ENCODE measurements around the gene GNG4.
"Not testable (repeated sequence)": the region's sequence is repeated elsewhere in the genome, so short reads cannot be mapped to it uniquely, and the experiment has no call there.

DNA sequence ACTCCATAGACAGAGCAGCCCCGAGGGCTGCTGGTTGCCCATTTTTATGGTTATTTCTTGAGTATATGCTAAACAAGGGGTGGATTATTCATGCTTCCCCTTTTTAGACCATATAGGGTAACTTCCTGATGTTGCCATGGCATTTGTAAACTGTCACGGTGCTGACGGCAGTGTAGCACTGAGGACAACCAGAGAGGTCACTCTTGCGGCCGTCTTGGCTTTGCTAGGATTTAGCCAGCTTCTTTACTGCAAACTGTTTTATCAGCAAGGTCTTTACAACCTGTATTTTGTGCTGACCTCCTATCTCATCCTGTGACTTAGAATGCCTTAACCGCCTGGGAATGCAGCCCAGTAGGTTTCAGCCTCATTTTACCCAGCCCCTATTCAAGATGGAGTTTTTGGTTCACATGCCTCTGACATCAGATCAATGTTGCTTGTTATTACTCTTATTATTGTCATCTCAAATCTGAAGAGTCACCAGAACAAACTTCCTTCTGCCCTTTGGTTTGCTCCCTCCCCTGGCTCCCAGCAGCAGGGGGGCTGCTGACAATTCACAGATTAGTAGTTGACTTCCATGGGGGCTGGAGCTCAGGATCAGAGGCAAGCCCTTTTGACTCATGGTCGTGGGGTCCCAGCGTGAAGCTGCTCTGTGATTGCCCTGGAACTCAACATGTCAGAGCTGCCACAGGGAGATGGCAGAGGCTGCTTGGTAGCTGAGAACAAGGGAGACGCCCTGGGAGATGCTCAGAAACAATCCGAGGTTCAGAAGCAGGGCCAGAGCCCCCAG is 103.0 kb downstream of the GNG4 start:
- TF ChIP-seq CTCF, POLR2A (IDR thresholded peaks at IDR 0.05): not testable (repeated sequence)
